Vagina (tissue), 2 donors: ENCODE measurements around the gene GGTLC2.
"Not testable (repeated sequence)": the region's sequence is repeated elsewhere in the genome, so short reads cannot be mapped to it uniquely, and the experiment has no call there.

Experiments used
- POLR2A ChIP-seq, 2 donors: fragments of 450-650 bp; IDR thresholded peaks; one replicate each; pipeline ENCODE4 v1.6.1; 2017; ENCODE audit warnings: antibody characterized with exemption in 2 of 2, mild to moderate bottlenecking in 2 of 2, moderate library complexity in 2 of 2
- TF ChIP-seq, protein P1 (sequence below), 3 experiments: fragments of 450-650 bp in 2 of 3; fragments of 200-600 bp in 1 of 3; sonication (generic) in 1 of 3; IDR thresholded peaks; one replicate each; pipeline ENCODE4 v1.5.1; 2017 to 2019; ENCODE audit warnings: antibody characterized with exemption in 3 of 3, mild to moderate bottlenecking in 2 of 3, moderate library complexity in 2 of 3

- not testable (repeated sequence) for TF ChIP-seq POLR2A (IDR thresholded peaks at IDR 0.05)
- TF ChIP-seq, protein P1, sequence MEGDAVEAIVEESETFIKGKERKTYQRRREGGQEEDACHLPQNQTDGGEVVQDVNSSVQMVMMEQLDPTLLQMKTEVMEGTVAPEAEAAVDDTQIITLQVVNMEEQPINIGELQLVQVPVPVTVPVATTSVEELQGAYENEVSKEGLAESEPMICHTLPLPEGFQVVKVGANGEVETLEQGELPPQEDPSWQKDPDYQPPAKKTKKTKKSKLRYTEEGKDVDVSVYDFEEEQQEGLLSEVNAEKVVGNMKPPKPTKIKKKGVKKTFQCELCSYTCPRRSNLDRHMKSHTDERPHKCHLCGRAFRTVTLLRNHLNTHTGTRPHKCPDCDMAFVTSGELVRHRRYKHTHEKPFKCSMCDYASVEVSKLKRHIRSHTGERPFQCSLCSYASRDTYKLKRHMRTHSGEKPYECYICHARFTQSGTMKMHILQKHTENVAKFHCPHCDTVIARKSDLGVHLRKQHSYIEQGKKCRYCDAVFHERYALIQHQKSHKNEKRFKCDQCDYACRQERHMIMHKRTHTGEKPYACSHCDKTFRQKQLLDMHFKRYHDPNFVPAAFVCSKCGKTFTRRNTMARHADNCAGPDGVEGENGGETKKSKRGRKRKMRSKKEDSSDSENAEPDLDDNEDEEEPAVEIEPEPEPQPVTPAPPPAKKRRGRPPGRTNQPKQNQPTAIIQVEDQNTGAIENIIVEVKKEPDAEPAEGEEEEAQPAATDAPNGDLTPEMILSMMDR (IDR thresholded peaks at IDR 0.05), result not testable (repeated sequence)
Observed at GRCh38 chr22:22686202-22687115, 42.0 kb downstream of the GGTLC2 start.
